Tibial nerve (tissue), 3 donors: ENCODE data around the gene SLX9.

Experiments used
- CTCF ChIP-seq, 5 experiments: fragments of 200-600 bp in 3 of 5; fragments of 450-650 bp in 2 of 5; sonication (generic) in 3 of 5; IDR thresholded peaks; one replicate each; pipeline ENCODE4 v1.5.1; 2016 to 2019; ENCODE audit warnings: antibody characterized with exemption in 5 of 5, mild to moderate bottlenecking in 3 of 5, moderate library complexity in 2 of 5
- POLR2A ChIP-seq, 2 donors: fragments of 450-650 bp; IDR thresholded peaks; one replicate each; pipeline ENCODE4 v1.6.1; 2017; ENCODE audit warnings: antibody characterized with exemption in 2 of 2, mild to moderate bottlenecking in 2 of 2, moderate library complexity in 2 of 2

- no peak for TF ChIP-seq CTCF (IDR thresholded peaks at IDR 0.05)
- TF ChIP-seq POLR2A (IDR thresholded peaks at IDR 0.05) = no peak
These were observed 56.3 kb downstream of the SLX9 start for GRCh38 chr21:44996096-44996495.
